GM23248 (cell line): ENCODE results near the gene SLC25A20.

Experiments
- EZH2 ChIP-seq: fragments of 200-600 bp; sonication (generic); IDR thresholded peaks from 2 replicates; pipeline ENCODE4 v1.6.1; 2018; ENCODE audit warnings: antibody characterized with exemption, mild to moderate bottlenecking; ENCODE audit not compliant: insufficient read depth, poor library complexity, severe bottlenecking
- EZH2phosphoT487 ChIP-seq: fragments of 200-600 bp; sonication (generic); IDR thresholded peaks from 2 replicates; pipeline ENCODE4 v1.6.1; 2018; ENCODE audit warnings: antibody characterized with exemption, moderate library complexity, mild to moderate bottlenecking, low read depth; ENCODE audit not compliant: insufficient read depth

DNA sequence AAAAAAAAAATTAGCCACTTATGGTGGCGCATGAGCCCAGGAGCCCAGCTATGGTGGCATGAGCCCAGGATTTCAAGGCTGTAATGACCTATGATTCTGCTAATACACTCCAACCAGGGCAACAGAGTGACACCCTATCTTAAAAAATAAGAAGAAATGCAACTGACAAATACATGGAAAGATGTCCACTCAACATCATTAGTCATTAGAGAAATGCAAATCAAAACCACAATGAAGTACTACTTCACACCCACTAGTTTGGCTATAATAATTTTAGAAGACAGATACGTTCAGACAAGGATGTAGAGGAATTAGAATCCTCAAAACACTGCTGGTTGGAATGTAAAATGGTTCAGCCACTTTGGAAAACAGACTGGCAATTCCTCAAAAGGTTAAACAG is 61.5 kb downstream of the SLC25A20 start:
- TF ChIP-seq EZH2 (no peak), EZH2phosphoT487 (no peak)
